ENCODE results near the gene MAPK12.

The MAPK12 gene

DNA sequence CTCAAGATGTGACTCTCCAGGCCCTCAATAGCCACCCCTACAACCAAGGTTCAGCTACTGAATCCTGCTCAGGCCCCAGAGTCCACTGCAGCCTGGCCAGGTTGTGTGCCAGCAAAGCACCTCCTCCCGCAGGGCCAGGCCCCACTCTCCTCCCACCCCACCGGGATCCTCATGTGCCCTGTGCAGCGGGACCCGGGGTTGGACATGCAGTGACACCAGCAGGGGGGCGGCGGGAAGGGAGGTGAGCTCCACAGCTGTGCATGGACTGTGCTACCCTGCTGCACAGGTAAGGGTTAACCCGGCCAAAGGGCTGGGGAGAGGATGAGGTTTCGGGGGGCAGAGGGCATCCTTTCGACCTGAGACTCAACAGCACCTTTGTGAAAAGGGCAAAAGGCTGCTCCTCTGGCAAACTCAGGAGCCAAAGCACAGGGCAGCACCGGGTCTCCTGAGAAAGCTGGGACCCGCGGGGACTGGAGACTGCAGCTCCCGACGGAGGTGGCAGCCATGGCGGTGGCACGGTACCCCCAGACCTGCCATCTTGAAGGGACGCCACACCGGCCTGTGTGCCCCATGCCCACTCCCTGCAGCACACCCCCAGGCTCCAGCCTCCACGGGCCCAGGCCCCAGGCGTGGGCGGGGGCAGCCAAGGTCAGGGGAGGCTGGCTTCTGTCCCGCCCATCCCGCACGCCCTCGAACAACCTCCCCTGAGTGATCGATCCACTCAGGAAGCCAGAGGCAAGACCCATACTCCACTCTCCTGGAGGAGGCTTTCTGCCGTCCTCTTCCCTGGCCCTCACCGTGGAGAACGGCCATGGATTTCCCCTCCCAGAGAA lies 35.4 kb upstream of the MAPK12 start:
- ATAC-seq (ENCODE audit: low read depth) (no peak), DNase-seq (ENCODE audit: low spot score) (no peak)
- no peaks in the 10 kb centered on the region for H3K27me3 ChIP-seq (ENCODE audit: insufficient read depth, poor library complexity, severe bottlenecking)
- TF ChIP-seq CTCF (IDR thresholded peaks at IDR 0.05; ENCODE audit: poor library complexity, severe bottlenecking): no peak
- H3K36me3 ChIP-seq (ENCODE audit: low read depth): peaks cover 32% of the 10 kb centered on the region
- H3K4me1 ChIP-seq (ENCODE audit: insufficient read depth, poor library complexity, severe bottlenecking): peaks cover 30% of the 10 kb centered on the region
- H3K4me3 ChIP-seq (ENCODE audit: severe bottlenecking): no peak overlapping the region
- H3K9me3 ChIP-seq (ENCODE audit: severe bottlenecking): no peaks in the 10 kb centered on the region
- H3K27ac ChIP-seq (ENCODE audit: poor library complexity, severe bottlenecking): peak overlapping the region; percentile 99

DNA sequence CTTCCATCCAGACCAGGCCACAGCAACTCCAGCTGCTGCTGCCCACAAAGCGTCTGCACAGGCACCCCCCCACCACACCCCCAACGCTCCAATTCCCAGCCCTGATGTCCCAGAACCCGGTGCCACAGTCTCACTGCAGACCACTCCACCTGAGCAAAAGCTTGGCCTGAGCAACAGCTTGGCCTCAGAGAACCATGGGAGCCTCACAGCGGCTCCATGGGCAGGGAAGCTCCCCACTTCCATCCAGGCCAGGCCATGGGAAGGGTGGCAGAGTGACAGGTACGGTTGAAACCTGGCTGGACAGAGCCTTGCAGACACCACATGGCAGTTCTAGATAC lies 32.8 kb upstream of the MAPK12 start:
- no peaks in the 10 kb centered on the region for H3K27me3 ChIP-seq (ENCODE audit: insufficient read depth, poor library complexity, severe bottlenecking)
- H3K4me3 ChIP-seq (ENCODE audit: severe bottlenecking): no peak overlapping the region
- H3K4me1 ChIP-seq (ENCODE audit: insufficient read depth, poor library complexity, severe bottlenecking): peaks cover 16% of the 10 kb centered on the region
- no peaks in the 10 kb centered on the region for H3K9me3 ChIP-seq (ENCODE audit: severe bottlenecking)
- DNase-seq (ENCODE audit: low spot score) (no peak), ATAC-seq (ENCODE audit: low read depth) (peak; percentile 7)
- peak overlapping the region; percentile 99 for H3K27ac ChIP-seq (ENCODE audit: poor library complexity, severe bottlenecking)
- TF ChIP-seq CTCF (IDR thresholded peaks at IDR 0.05; ENCODE audit: poor library complexity, severe bottlenecking): no peak
- H3K36me3 ChIP-seq (ENCODE audit: low read depth): peaks cover 34% of the 10 kb centered on the region

DNA sequence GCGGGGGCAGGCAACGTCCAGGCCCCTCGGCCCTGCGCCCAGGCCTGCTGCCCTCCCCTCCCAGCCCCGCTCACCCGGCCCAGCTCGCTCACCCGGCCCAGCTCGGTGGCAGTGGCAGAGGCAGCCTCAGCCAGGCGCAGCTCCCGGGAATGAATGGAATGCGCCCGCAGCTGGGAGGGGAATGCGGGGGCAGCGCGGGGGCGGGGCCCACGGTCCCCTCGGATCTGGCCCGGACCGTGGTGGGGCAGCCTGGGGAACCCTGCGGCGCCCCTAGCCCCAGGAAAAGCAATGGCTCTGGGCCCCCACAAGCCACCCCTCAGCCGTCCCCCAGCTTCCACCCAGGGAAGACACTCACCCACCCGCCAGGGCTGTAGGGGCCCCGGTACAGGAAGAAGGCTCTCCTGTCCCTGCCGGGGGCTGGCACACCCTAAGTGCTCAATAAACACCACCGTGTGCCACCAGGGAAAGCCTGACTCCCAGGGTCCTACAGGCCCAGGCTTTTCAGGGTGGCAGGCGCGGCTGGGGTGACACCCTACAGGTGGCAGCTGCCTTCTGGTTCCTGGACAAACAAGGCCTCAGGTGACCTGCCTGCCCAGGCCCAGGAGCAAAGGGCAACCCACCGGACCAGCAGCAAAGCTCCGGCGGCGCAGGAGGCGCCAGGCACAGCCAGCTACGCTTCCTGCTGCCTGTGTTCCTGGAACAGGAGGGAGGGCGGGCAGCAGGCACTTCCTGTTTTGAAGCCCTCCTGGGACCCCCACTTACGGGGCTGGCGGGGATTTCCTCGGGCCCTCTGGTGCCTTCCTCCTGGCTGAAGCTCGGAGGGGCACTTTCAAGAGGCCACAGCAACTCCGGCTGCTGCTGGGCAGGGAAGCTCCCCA lies 32.2 kb upstream of the MAPK12 start:
- Histone ChIP-seq H3K4me3 (ENCODE audit: severe bottlenecking) (peak overlapping the region; percentile 24), H3K36me3 (ENCODE audit: low read depth) (peaks cover 38% of the 10 kb centered on the region), H3K27me3 (ENCODE audit: insufficient read depth, poor library complexity, severe bottlenecking) (no peaks in the 10 kb centered on the region), H3K9me3 (ENCODE audit: severe bottlenecking) (no peaks in the 10 kb centered on the region), H3K27ac (ENCODE audit: poor library complexity, severe bottlenecking) (peak overlapping the region; percentile 99), H3K4me1 (ENCODE audit: insufficient read depth, poor library complexity, severe bottlenecking) (peaks cover 16% of the 10 kb centered on the region)
- TF ChIP-seq CTCF (IDR thresholded peaks at IDR 0.05; ENCODE audit: poor library complexity, severe bottlenecking): no peak
- DNase-seq (ENCODE audit: low spot score): no peak
- peak; percentile 86 for ATAC-seq (ENCODE audit: low read depth)

GRCh38 chr22:50292643-50293440 lies 31.4 kb upstream of the MAPK12 start:
- DNase-seq (ENCODE audit: low spot score) (no peak), ATAC-seq (ENCODE audit: low read depth) (peak; percentile 20; the same call in 2 of the 3 replicates)
- Histone ChIP-seq H3K27me3 (ENCODE audit: insufficient read depth, poor library complexity, severe bottlenecking) (no peaks in the 10 kb centered on the region), H3K9me3 (ENCODE audit: severe bottlenecking) (no peaks in the 10 kb centered on the region), H3K27ac (ENCODE audit: poor library complexity, severe bottlenecking) (peak overlapping the region; percentile 99), H3K4me1 (ENCODE audit: insufficient read depth, poor library complexity, severe bottlenecking) (peaks cover 16% of the 10 kb centered on the region), H3K36me3 (ENCODE audit: low read depth) (peaks cover 44% of the 10 kb centered on the region), H3K4me3 (ENCODE audit: severe bottlenecking) (peak overlapping the region; percentile 24)
- TF ChIP-seq CTCF (IDR thresholded peaks at IDR 0.05; ENCODE audit: poor library complexity, severe bottlenecking): no peak
